Brain microvascular endothelial cell (primary cell): ENCODE results near the gene MED10.

ENCODE experiments used
- DNase-seq: peaks from one replicate; pipeline ENCODE4 v3.0.0-alpha.2; 2020
- H3K27ac ChIP-seq: fragments of 250-450 bp; sonication (Bioruptor Pico); 2 replicates; pipeline ENCODE4 v1.5.1; 2020; ENCODE audit warnings: mild to moderate bottlenecking, moderate library complexity
- H3K27me3 ChIP-seq: fragments of 250-450 bp; sonication (Bioruptor Pico); replicated peaks from 2 replicates; pipeline ENCODE4 v1.5.1; 2020; ENCODE audit warnings: mild to moderate bottlenecking
- H3K36me3 ChIP-seq: fragments of 250-450 bp; sonication (Bioruptor Pico); replicated peaks from 2 replicates; pipeline ENCODE4 v1.5.1; 2020; ENCODE audit warnings: mild to moderate bottlenecking
- H3K4me3 ChIP-seq: 2 replicates; pipeline ENCODE4 v1.5.1; 2011; ENCODE audit warnings: low read depth, mild to moderate bottlenecking, control low read depth, low read length, moderate library complexity
- CTCF ChIP-seq: IDR thresholded peaks from 2 replicates; pipeline ENCODE4 v1.5.1; 2011; ENCODE audit warnings: low read depth, mild to moderate bottlenecking, moderate library complexity, low read length, control low read depth, inconsistent platforms; ENCODE audit errors: missing control alignments
- in situ Hi-C: cut with HindIII; loops from 2 replicates; pipeline ENCODE4 v1.10.0; 2017; ENCODE audit warnings: low sequenced_read_pairs, low pct_ligation_motif_present

The MED10 gene

DNA sequence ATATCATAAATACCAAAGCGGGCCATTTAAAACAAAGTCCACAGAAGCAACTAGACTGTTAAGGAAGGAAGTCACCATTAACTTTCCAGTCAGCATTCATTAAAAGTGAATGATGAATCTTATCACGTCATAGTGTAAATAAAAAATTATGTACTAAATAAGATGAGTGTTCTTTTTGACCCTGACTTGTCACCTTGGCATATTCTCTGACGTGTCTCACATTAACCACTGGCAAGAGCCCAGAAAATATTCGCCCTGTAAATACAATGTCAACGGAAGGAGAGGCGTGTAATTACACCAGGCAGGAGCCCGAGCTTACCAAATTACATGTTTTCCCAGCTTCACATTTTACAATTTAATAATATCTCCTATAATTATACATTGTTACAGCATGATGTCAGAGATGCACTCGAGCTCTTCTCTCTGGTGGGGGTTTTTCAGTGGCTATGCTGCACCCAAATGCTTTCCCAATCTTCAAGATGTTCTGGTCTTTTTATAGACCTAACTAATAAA, 41.0 kb upstream of the MED10 start:
- in situ Hi-C loops: no loop called here
- Histone ChIP-seq H3K36me3 (no peaks in the 10 kb centered on the region), H3K27me3 (no peaks in the 10 kb centered on the region), H3K4me3 (no peak overlapping the region), H3K27ac (no peak overlapping the region)
- no peak for DNase-seq
- no peak for TF ChIP-seq CTCF

DNA sequence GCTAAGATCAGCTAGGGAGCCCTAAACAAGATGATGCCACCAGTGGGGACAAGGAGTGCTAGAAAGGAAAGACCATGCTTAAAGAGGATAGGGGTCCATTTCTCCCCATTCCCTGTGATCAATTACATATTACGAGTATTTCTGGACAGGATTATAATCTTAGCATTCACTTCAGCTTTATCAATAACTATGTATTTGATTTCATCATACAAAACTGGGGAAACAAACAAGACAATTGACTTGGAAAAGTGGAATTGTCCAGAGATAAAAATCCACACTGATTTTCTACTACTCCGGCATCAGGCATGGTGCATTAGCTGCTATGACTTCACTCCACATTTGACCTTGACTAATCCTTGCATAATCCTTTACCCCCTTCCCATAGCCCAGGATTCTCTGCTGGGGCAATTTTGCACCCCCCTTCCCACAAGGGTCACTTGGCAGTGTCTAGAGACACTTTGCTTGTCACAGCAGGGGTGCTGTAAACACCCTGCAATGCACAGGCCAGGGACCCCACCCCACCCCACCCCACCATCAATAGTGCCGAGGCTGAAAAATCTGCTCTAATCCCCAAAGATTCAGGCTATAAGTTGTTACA, 40.4 kb upstream of the MED10 start:
- DNase-seq: no peak
- Histone ChIP-seq H3K4me3 (no peak overlapping the region), H3K27me3 (no peaks in the 10 kb centered on the region), H3K36me3 (no peaks in the 10 kb centered on the region), H3K27ac (no peak overlapping the region)
- in situ Hi-C loops: no loop called here
- no peak for TF ChIP-seq CTCF

DNA sequence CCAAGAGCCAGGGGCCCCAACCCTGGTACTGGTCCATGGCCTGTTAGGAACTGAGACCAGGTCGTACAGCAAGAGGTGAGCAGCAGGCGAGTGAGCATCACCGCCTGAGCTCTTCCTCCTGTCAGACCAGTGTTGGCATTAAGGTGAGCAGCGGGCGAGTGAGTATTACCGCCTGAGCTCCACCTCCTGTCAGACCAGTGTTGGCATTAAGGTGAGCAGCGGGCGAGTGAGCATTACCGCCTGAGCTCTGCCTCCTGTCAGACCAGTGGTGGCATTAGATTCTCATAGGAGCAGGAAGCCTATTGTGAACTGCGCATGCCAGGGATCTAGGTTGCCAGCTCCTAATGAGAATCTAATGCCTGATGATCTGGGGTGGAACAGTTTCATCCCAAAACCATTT, 39.3 kb upstream of the MED10 start:
- no peak overlapping the region for H3K27ac ChIP-seq
- DNase-seq: no peak
- in situ Hi-C loops: no loop called here
- TF ChIP-seq CTCF: no peak
- no peak overlapping the region for H3K4me3 ChIP-seq
- no peaks in the 10 kb centered on the region for H3K36me3 ChIP-seq
- no peaks in the 10 kb centered on the region for H3K27me3 ChIP-seq

- Histone ChIP-seq H3K27ac (no peak overlapping the region), H3K4me3 (no peak overlapping the region), H3K36me3 (no peaks in the 10 kb centered on the region), H3K27me3 (no peaks in the 10 kb centered on the region)
- in situ Hi-C loops: no loop called here
- DNase-seq: no peak
- TF ChIP-seq CTCF: no peak
These were observed 34.5 kb upstream of the MED10 start for GRCh38 chr5:6412811-6413210.

- Histone ChIP-seq H3K27me3 (no peaks in the 10 kb centered on the region), H3K36me3 (no peaks in the 10 kb centered on the region), H3K27ac (no peak overlapping the region), H3K4me3 (no peak overlapping the region)
- in situ Hi-C loops: no loop called here
- no peak for DNase-seq
- no peak for TF ChIP-seq CTCF
These were observed 32.8 kb upstream of the MED10 start for GRCh38 chr5:6411141-6411540.

DNA sequence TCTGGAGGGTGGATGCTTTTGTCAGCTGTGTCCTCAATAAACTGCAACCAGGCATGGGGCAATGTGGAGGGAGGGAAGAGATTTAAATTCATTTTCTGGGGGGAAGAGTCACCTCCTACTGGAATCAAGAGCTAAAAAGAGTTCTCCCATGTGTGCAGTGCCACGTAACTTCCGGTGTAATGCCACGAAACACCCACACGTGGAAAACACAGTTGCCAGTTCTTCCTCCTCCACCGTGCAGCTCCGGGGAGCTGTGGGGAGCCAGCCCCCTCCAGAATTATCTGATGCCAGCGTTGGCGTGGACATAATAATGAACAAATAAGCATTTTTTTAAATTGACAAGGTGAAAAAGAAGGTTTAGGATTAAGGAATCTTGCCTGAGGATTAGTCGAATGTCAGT, 32.1 kb upstream of the MED10 start:
- TF ChIP-seq CTCF: no peak
- DNase-seq: no peak
- in situ Hi-C loops: no loop called here

More for the DNA sequence above, 32.1 kb upstream of the MED10 start:
- Histone ChIP-seq H3K4me3 (no peak overlapping the region), H3K27ac (no peak overlapping the region), H3K27me3 (no peaks in the 10 kb centered on the region), H3K36me3 (no peaks in the 10 kb centered on the region)
